Stimulated activated CD8-positive, alpha-beta memory T cell treated with anti-CD3 and anti-CD28 coated beads, Interleukin-7, amount 100 ng/mL, for 48 hours (primary cell): ENCODE measurements around the gene RSKR.
"Not testable (repeated sequence)": the region's sequence is repeated elsewhere in the genome, so short reads cannot be mapped to it uniquely, and the experiment has no call there.

Experiments
- DNase-seq, 2 donors: peaks; one replicate each; pipeline ENCODE4 v3.0.0-alpha.2; 2020; ENCODE audit warnings: low read depth in 1 of 2; ENCODE audit errors: extremely low read depth in 1 of 2

RSKR gene

GRCh38 chr17:28623696-28624095 lies 9.7 kb upstream of the RSKR start:
- DNase-seq, result no peak

DNA sequence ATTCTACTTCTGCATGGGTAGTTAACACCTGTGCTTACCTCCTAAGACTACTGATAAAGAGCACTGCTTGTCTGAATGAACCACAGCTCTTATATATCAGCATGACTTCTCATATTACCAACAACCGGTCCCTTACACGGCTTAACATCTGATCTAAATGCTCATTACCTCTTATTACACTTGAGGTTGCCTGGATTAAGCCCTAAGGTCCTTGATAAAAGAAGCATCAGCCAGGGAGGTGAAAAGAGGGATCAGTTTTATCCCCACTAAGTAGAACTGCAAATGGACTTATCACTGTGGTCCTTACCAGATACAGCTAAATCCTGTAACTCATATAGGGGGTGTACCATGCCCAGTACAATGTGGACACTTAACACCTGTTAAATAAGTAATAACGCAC lies 8.2 kb upstream of the RSKR start:
- DNase-seq, result no peak

GRCh38 chr17:28620010-28620409 lies 6.0 kb upstream of the RSKR start:
- DNase-seq, result no peak

DNA sequence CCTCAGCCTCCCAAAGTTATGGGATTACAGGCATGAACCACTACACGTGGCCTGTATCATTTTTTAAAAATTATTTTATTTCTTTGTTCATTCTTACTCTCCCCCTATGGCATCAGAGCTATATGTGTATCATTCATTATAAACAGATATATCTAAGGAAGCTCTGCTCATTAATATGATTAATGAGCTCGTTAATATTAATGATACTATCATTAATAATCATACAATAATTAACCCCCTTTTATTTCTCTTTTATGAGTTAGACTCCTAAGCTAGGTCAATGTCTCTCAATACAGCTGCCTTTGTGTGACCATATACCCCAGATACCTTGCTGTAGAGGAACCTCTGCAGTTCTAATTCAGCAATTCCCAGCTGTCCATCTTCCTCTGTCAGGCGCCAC lies 4.5 kb upstream of the RSKR start:
- DNase-seq, result no peak

- no peak for DNase-seq
Observed at GRCh38 chr17:28616281-28616680, 2.3 kb upstream of the RSKR start.

GRCh38 chr17:28615260-28615940 lies 1.4 kb upstream of the RSKR start:
- DNase-seq, result no peak

DNA sequence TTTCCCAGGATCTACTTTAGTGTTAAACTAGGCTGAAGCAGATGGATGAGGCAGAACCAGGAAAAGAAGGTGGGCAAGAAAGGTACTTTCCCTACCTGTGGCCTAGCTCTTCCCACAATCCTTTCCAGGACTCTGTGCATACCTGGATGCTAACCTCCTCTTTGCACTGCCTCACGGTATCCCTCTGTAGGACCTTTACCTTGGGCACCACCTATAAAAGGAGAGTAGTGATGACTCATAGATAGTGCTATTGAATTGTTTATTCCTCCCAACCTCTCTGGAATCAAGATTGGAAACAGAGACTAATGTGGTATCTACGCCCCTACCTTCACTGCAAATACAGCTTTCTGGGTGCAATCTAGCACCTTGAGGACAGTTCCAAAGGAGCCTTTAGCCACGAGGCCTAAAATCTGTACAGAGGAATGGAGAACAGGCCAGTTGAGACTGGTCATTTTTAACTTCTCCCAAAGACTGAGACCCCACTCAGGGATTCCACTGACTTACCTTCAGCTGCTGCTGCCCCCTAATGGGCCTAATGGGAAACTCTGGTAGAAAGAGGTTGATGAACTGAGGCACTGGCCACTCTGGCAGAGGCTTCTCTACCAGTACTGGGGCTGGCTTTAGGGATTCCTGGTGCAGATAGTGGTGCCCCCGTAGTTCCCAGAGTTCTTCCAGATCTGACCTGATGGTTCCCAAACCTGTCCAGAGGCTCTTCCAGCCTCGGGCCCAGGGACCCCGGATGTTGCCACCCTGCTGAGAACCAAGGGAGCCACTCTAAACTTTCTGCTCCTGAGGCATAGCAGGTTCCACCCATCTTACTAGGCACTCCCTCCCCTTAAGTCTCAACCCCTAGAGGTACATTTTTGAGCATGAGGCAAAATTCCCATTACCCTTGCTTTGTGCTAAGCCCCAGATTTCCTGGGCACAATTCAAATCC lies 781 bp downstream of the RSKR start:
- DNase-seq, result no peak

DNA sequence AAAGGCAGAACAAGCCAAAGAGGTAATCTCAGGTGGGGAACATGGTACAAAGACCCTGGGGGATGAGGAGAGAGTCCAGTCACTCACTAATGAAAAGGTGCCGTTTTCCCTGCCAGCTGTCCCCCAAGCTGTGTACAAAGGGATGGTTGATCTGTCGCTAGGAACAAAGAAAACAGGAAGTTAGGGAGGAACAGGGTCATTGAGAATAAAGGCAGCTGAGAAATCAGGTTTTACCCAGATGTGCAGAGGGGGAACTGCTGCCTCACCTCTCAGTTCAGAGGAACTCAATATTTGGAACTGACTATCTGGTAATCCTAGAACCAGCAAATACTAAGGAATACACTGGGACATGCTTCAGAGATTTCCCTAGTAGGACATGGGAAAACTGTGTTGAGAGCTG lies 1.5 kb downstream of the RSKR start:
- no peak for DNase-seq

DNA sequence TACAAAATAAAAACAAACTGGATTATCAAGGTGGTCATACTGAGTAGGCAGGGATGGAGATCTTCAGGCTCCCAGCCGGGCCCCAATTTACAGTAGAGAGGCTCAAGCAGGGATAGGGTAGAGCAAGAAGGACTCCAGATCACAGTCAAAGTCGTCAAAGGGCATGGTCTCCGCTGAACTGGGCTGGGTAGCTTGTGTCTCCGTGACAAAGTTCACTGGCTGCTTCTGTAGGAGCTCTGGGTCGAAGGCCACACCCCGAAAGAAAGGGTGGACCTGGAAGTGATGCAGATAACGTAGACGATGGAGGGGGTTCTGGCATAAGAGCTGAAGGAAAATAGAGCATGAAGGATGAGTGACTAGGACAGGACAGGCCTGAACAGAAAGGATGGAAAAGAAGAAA lies 3.6 kb downstream of the RSKR start:
- no peak for DNase-seq

GRCh38 chr17:28604031-28604430 lies 10.0 kb downstream of the RSKR start:
- DNase-seq, result not testable (repeated sequence)

DNA sequence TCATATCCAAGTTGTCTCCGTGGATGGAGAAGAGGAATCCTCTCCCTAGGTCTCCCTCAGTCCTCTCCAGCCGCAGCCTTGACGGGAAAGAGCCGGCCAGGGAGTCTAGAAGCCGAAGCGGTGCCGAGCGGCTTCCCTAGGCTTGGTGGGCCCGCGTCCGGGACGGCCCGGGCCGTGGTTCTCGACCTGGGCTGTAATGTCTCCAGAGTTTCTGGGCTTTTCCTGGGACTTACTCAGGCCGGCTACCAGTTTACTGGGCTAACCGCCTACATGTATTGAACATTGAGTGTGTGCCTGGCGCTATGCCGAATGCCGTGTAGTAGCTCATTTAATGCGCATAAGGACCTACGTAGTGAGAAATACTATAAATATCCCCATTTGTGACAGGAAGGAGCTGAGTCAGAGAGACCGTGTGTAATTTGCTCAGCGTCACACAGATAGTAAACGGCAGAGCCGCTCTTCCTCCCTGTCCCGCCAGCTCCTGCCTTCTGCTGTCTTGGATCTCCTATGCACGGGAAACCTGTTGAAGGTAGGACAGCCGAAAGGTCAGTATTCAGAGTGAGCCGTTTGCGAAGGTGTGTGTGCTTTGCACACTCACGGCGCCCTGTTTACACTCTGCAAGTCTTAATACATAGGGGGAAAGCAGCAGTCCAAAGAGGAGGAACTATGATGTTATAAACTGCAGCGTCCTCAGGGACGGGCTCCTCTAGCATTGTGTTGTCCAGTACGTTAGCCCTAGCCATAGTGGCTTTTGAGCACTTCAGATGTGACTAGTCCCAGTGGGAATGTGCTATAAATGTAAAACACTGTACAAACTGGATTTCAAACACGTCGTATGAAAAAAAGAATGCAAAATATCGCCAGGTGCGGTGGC lies 14.4 kb downstream of the RSKR start:
- peak in 1 of 2 donors; percentile 59 for DNase-seq

GRCh38 chr17:28598799-28599310 lies 15.1 kb downstream of the RSKR start, which contains the start of gene SPAG5:
Gene SPAG5, minus strand, starts transcription at chr17:28599025. Its CDS starts 79 bp downstream, at chr17:28598946.
- DNase-seq, result peak; percentile 85 to 89

DNA sequence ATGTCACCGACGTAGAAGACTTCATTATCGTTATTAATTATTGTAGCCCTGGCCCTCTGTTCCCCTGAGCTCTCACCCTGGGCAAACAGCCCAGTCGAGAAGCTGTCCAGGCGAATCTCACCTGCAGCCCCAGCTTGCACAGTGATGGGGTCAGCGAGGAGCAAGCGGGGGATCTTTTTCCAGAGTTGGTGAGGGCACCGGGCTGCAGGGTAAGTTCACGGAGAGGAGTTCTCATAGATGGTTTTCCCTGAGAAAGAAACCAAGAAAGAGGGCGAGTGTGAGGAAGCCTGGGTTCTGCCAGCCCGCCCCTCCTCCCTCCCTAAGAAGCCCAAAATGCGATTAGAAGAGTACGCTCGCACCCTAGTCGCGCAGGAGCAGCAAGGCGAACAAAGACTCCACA lies 15.6 kb downstream of the RSKR start:
- no peak for DNase-seq

DNA sequence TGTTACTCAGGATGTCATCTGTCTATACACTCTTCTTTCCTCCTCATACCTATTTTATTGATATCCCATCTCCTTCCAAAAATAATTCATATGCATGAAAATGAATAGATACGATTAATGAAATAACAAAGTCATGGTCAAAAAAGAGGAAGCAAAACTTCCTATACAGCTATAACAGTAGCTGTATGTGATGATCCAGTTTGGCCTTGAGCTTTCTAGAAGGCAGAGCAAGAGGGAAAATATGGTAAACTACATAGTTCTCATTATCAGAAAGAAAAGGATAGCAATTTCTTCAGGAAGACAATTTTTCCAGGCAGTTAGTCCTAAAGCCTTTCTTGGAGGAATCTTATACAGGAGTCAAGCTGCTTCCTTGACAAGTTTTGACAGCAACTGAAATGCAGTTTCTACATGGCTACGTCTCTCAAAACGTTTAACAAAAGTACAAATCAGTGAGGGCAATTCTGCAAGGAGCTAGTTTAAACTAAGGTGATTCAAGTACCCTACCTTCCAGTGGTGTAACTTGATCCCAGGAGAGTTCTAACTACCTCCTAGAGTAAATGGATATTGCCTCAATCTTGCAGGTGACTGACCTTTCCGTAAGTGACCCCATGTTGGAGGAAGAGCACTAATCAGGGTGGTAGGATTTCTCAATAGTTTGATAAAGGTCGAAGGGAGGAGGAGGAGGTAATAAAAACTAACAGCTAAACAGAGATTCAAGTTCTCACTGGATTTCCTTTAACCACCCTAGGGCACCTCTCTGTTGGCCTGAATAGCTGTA lies 16.2 kb downstream of the RSKR start:
- no peak for DNase-seq

- DNase-seq, result no peak
Observed at GRCh38 chr17:28592260-28592659, 21.7 kb downstream of the RSKR start.

DNA sequence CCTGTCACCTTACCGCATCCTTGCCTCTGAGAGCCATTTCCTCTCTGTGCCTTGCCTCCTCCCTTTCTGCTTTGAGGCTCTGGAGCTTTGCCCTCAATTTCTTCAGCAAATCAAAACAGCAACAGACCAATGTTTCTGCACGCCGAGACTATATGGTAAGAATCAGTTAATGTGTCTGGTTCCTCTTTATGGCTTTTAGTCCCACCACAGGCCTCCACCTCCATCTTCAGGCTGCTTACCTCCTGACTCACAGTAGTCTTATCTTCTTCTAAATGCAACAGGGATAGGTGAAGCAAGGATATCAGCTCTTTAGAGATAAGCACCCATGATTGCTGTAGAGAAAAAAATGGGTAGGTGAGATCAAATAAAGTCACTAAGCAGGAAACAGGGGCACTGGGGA lies 28.1 kb downstream of the RSKR start:
- no peak for DNase-seq

- DNase-seq, result no peak
Observed at GRCh38 chr17:28584434-28584833, 29.6 kb downstream of the RSKR start.

DNA sequence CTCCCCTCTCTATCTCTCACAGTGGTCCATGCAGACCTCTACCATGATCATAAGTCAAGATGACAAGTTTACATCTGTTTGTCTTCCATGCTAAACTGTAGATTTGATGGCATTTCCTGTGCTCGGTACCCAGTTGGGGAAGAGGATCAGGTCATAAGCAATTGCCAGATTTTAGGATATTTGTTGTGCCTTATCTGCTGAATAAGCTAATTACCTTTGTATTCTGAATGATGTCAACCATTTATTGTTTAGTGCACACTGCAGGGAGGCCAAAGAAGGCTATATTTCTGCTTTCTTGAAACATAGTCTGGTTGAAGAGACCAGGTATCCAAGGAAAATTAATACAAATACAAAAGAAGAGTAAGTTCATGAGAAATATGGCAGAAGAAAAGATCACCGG lies 31.5 kb downstream of the RSKR start:
- no peak for DNase-seq

DNA sequence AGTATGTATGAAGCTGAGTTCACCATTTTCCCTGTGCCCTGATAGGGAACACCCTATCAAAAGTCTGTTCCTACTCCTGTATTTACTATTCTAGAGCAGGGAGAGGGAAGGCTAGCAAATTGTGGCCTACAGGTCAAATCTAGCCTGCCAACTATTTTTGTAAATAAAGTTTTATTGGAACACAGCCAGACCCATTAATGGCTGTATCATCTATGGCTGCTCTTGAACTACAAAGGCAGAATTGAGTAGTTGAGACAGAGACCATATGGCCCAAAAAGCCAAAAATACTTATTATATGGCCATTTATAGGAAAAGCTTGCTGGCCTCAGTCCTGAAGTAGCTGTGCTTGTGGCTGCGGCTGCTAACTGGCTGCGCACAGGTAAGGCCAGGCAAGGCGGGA lies 33.0 kb downstream of the RSKR start:
- no peak for DNase-seq

DNA sequence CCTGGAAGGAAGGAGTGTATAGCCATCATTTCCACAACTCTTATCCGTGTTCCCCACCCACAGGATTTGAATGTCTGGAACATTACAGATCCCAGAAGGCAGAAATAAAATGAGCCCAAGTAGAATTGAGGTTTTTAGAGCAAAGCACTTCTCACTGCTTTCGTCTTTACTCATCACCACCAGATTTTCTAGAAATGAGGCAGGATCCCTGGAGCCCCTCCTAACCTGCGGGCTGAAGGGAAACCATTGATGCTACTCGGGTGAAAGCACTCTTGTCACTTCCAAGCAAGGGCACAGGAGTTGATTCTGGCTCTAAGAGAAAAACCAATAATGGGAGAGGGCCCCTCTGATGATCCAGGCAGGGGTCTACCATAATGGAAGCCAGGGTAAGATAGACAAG lies 34.5 kb downstream of the RSKR start:
- no peak for DNase-seq
